Measurements from ENCODE around the gene TNFRSF11A. TPM values are rescaled to one million over a fixed set of nuclear protein-coding genes. Genes with fewer than 3 reads are reported as not detected.
A peak's percentile ranks its signal among the peaks of the same experiment; 100 is the strongest.

TNFRSF11A gene
- total RNA-seq, 5 donors from 2014 or later (not counting 1 experiment from before 2014, with no cell fraction given): 0.41 to 4.6 (median 1.2) TPM

DNA sequence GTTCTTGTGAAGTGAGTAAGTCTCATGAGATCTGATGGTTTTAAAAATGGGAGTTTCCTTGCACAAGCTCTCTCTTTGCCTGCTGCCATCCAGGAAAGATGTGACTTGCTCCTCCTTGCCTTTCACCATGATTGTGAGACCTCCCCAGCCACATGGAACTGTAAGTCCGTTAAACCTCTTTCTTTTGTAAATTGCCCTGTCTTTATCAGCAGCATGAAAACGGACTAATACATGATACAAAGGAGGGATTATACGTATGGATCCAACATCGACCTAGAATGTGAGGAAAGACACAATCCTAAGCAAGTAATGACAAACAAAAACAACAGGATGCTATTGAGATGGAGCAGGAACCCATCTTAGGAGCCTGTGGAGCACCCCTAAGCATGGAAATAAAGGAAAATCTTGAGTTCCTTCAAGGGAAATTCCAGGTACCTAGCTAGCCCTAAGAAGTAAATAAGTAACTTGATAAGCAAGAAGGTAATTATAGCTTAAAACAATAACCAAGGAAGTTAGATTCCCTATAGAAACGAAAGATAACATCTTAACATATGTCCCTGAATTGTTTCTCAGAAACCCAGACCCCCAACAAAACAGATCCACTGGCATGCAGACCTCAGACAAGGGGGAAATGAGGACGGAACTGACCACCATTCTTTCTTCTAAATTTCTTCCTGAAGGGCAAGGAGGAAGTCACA lies 1.5 kb upstream of the TNFRSF11A start:
- H3K4me3 Mint-ChIP-seq: peak overlapping the region; percentile 69 to 79 (median 70)
- H3K4me1 Mint-ChIP-seq: peaks cover 10 to 30% (median 18%) of the 10 kb centered on the region in 3 donors
- peaks cover 3% of the 10 kb centered on the region for H3K36me3 Mint-ChIP-seq
- Histone ChIP-seq H3K4me3 (ENCODE audit: control insufficient read depth in 1 of 2, extremely low read depth in 1 of 2, low read length in 1 of 2) (no peak overlapping the region), H3K27ac (ENCODE audit: low read length) (no peak overlapping the region), H3K4me1 (ENCODE audit: control insufficient read depth in 1 of 2, extremely low read depth in 1 of 2, insufficient read depth in 2 of 2, low read length in 2 of 2) (peaks cover 7 to 20% of the 10 kb centered on the region in 2 experiments), H3K36me3 (ENCODE audit: control insufficient read depth in 2 of 2, extremely low read depth in 1 of 2, insufficient read depth in 1 of 2, low read length in 1 of 2) (no peaks in the 10 kb centered on the region), H3K9me3 (no peaks in the 10 kb centered on the region), H3K27me3 (replicated peaks in 1 of 2; ENCODE audit: control insufficient read depth in 2 of 2, extremely low read depth in 1 of 2, insufficient read depth in 2 of 2, low read length in 1 of 2) (peaks cover 8 to 41% of the 10 kb centered on the region in 2 experiments)
- H3K9me3 Mint-ChIP-seq: no peaks in the 10 kb centered on the region
- ChIA-PET POLR2A (no interaction called here), CTCF (interaction anchor here (1.0 to 1.2 kb wide), 2 partner anchors 102 kb away, joined by 3 to 4 read pairs; no protein-coding TSS in a partner anchor)
- WGBS (ENCODE audit: insufficient coverage): 11% methylated on average over 1 of the region's 6 CpGs
- DNase-seq (no peak), ATAC-seq (replicated peaks in 1 of 4) (no peak)
- no peak overlapping the region for H3K27ac Mint-ChIP-seq
- H3K27me3 Mint-ChIP-seq: peaks cover 53 to 62% of the 10 kb centered on the region in 2 donors

DNA sequence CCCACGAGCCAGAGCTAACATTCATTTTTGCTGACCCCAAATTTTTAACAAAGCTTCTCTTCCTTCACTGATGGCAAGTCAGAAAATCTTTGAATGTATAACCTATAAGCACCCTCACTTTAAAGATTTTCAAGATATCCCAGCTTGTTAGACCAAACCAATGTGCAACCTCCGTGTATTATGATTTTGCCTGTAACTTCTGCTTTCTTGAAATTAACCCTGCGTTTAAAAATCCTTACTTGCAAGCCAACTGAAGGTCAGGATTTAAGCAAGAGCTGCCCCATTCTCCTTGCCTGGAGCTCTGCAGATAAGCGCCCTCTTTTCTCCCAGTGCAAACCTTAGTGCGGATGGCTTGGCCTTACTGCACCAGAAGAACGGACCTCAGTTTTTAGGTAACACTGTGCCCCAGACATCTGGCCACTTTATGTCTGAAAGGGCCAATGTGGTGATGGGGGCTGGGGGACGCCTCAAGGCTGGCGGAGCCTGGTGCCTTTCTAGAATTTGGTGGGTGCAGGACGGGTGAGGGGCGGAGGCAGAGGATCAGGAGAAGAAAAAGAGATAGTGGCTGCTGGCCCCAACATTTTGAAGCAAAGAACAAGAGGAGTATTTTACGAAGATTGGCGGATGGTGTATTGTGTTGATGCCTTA lies 805 bp upstream of the TNFRSF11A start:
- whole genome bisulfite sequencing (ENCODE audit: insufficient coverage): 47% methylated on average over 9 of the region's 12 CpGs
- Mint-ChIP-seq H3K27me3 (peaks cover 59 to 68% of the 10 kb centered on the region in 2 donors), H3K36me3 (peaks cover 3% of the 10 kb centered on the region), H3K9me3 (no peaks in the 10 kb centered on the region), H3K4me1 (peaks cover 14 to 32% (median 20%) of the 10 kb centered on the region in 3 donors), H3K4me3 (peak overlapping the region; percentile 69 to 79 (median 70)), H3K27ac (peak overlapping the region in 1 of 2 donors; percentile 53)
- H3K4me1 ChIP-seq (ENCODE audit: control insufficient read depth in 1 of 2, extremely low read depth in 1 of 2, insufficient read depth in 2 of 2, low read length in 2 of 2): peaks cover 7 to 23% of the 10 kb centered on the region in 2 experiments
- CTCF ChIA-PET: interaction anchor here (1.0 to 1.2 kb wide), 2 partner anchors 101 to 102 kb away, joined by 3 to 4 read pairs; no protein-coding TSS in a partner anchor
- POLR2A ChIA-PET: no interaction called here
- no peaks in the 10 kb centered on the region for H3K9me3 ChIP-seq
- no peak overlapping the region for H3K27ac ChIP-seq (ENCODE audit: low read length)
- H3K27me3 ChIP-seq (replicated peaks in 1 of 2; ENCODE audit: control insufficient read depth in 2 of 2, extremely low read depth in 1 of 2, insufficient read depth in 2 of 2, low read length in 1 of 2): peaks cover 8 to 44% of the 10 kb centered on the region in 2 experiments
- no peak overlapping the region for H3K4me3 ChIP-seq (ENCODE audit: control insufficient read depth in 1 of 2, extremely low read depth in 1 of 2, low read length in 1 of 2)
- DNase-seq (peak in 1 of 35 experiments; percentile 6), ATAC-seq (replicated peaks in 1 of 4) (no peak)
- no peaks in the 10 kb centered on the region for H3K36me3 ChIP-seq (ENCODE audit: control insufficient read depth in 2 of 2, extremely low read depth in 1 of 2, insufficient read depth in 1 of 2, low read length in 1 of 2)

DNA sequence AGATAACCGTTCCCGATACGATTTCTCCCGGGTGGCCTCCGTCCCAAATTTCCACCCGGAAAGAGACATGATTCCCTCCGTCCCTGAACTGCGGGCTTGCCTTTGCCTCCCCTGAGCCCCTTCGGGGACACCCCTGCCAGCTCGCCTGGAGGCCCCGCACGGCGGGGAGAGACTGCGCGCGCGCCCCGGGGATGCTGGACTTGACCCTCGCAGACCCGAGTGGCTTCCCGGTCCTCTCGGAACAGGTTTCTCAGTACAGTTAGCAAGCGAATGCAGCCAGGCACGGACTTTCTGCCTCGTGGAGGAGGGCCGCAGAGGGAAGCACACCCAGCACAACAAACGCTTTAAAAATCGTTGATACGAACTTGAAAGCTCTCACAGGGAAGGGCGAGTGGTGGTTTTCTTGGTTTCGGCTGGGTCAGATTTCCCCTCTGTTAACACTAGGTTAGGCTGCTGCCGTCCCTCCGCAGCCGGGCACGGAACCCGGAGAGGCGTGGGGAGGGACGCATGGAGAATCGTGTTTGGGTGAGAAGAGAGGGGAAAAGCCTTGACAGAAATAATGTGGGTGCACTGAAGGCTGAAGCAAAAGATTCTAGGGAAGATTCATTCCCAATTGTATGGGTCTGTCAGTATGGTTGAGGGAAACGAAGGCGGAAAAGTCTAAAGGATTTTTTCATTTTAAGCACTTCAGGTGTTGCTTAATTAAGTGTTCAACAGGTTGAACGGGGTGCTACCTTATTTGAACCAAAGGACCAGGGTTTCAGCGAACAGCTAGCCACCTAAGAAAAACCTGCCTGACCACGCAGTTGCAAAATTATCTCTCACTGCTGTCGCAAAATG lies 916 bp downstream of the TNFRSF11A start:
- Mint-ChIP-seq H3K4me1 (peaks cover 28 to 45% (median 31%) of the 10 kb centered on the region in 3 donors), H3K4me3 (peak overlapping the region; percentile 75 to 81 (median 79)), H3K9me3 (no peaks in the 10 kb centered on the region), H3K36me3 (peaks cover 3% of the 10 kb centered on the region), H3K27ac (no peak overlapping the region), H3K27me3 (peaks cover 70 to 78% of the 10 kb centered on the region in 2 donors)
- H3K36me3 ChIP-seq (ENCODE audit: control insufficient read depth in 2 of 2, extremely low read depth in 1 of 2, insufficient read depth in 1 of 2, low read length in 1 of 2): no peaks in the 10 kb centered on the region
- 7% methylated on average over 44 of the region's 45 CpGs for WGBS (ENCODE audit: insufficient coverage)
- ATAC-seq (replicated peaks in 1 of 4) (peak in 2 of 4 experiments; percentile 25 to 31), DNase-seq (peak in 11 of 35 experiments; percentile 2 to 27 (median 12))
- peaks cover 15 to 36% of the 10 kb centered on the region in 2 experiments for H3K4me1 ChIP-seq (ENCODE audit: control insufficient read depth in 1 of 2, extremely low read depth in 1 of 2, insufficient read depth in 2 of 2, low read length in 2 of 2)
- ChIA-PET POLR2A (no interaction called here), CTCF (interaction anchor here (0.6 kb wide), 3 partner anchors 198 to 475 kb away, joined by 3 to 4 read pairs (median 3); no protein-coding TSS in a partner anchor)
- H3K4me3 ChIP-seq (ENCODE audit: control insufficient read depth in 1 of 2, extremely low read depth in 1 of 2, low read length in 1 of 2): peak overlapping the region; percentile 49 to 95
- H3K27ac ChIP-seq (ENCODE audit: low read length): no peak overlapping the region
- H3K9me3 ChIP-seq: no peaks in the 10 kb centered on the region
- H3K27me3 ChIP-seq (replicated peaks in 1 of 2; ENCODE audit: control insufficient read depth in 2 of 2, extremely low read depth in 1 of 2, insufficient read depth in 2 of 2, low read length in 1 of 2): peaks cover 8 to 56% of the 10 kb centered on the region in 2 experiments

GRCh38 chr18:62326646-62327348 lies 1.7 kb downstream of the TNFRSF11A start:
- Mint-ChIP-seq H3K4me1 (peaks cover 31 to 52% (median 33%) of the 10 kb centered on the region in 3 donors), H3K27ac (no peak overlapping the region), H3K9me3 (no peaks in the 10 kb centered on the region), H3K27me3 (peaks cover 74 to 81% of the 10 kb centered on the region in 2 donors), H3K4me3 (peak overlapping the region; percentile 75 to 81 (median 79)), H3K36me3 (peaks cover 3% of the 10 kb centered on the region)
- CTCF ChIA-PET: interaction anchor here in 1 of 2 donors (0.6 kb wide), 1 partner anchor 476 kb away, joined by 3 read pairs; no protein-coding TSS in a partner anchor
- H3K36me3 ChIP-seq (ENCODE audit: control insufficient read depth in 2 of 2, extremely low read depth in 1 of 2, insufficient read depth in 1 of 2, low read length in 1 of 2): no peaks in the 10 kb centered on the region
- peaks cover 8 to 61% of the 10 kb centered on the region in 2 experiments for H3K27me3 ChIP-seq (replicated peaks in 1 of 2; ENCODE audit: control insufficient read depth in 2 of 2, extremely low read depth in 1 of 2, insufficient read depth in 2 of 2, low read length in 1 of 2)
- 80% methylated on average over 4 of the region's 12 CpGs for WGBS (ENCODE audit: insufficient coverage)
- ATAC-seq (replicated peaks in 1 of 4) (no peak), DNase-seq (no peak)
- H3K27ac ChIP-seq (ENCODE audit: low read length): no peak overlapping the region
- POLR2A ChIA-PET: no interaction called here
- H3K4me1 ChIP-seq (ENCODE audit: control insufficient read depth in 1 of 2, extremely low read depth in 1 of 2, insufficient read depth in 2 of 2, low read length in 2 of 2): peaks cover 15 to 36% of the 10 kb centered on the region in 2 experiments
- no peak overlapping the region for H3K4me3 ChIP-seq (ENCODE audit: control insufficient read depth in 1 of 2, extremely low read depth in 1 of 2, low read length in 1 of 2)
- H3K9me3 ChIP-seq: no peaks in the 10 kb centered on the region

- CTCF ChIA-PET: no interaction called here
- POLR2A ChIA-PET: interaction anchor here in 1 of 2 donors (0.7 kb wide), 1 partner anchor 187 kb away, joined by 3 read pairs; no protein-coding TSS in a partner anchor
- H3K27ac ChIP-seq (ENCODE audit: low read length): no peak overlapping the region
- peaks cover 8 to 65% of the 10 kb centered on the region in 2 experiments for H3K27me3 ChIP-seq (replicated peaks in 1 of 2; ENCODE audit: control insufficient read depth in 2 of 2, extremely low read depth in 1 of 2, insufficient read depth in 2 of 2, low read length in 1 of 2)
- WGBS (ENCODE audit: insufficient coverage): 90% methylated on average over 7 of the region's 7 CpGs
- Mint-ChIP-seq H3K4me1 (peaks cover 31 to 53% (median 34%) of the 10 kb centered on the region in 3 donors), H3K27ac (peak overlapping the region in 1 of 2 donors; percentile 63), H3K4me3 (peak overlapping the region in 1 of 3 donors; percentile 10), H3K36me3 (peaks cover 3% of the 10 kb centered on the region), H3K9me3 (no peaks in the 10 kb centered on the region), H3K27me3 (peaks cover 67 to 80% of the 10 kb centered on the region in 2 donors)
- no peaks in the 10 kb centered on the region for H3K36me3 ChIP-seq (ENCODE audit: control insufficient read depth in 2 of 2, extremely low read depth in 1 of 2, insufficient read depth in 1 of 2, low read length in 1 of 2)
- H3K4me1 ChIP-seq (ENCODE audit: control insufficient read depth in 1 of 2, extremely low read depth in 1 of 2, insufficient read depth in 2 of 2, low read length in 2 of 2): peaks cover 15 to 36% of the 10 kb centered on the region in 2 experiments
- ATAC-seq (replicated peaks in 1 of 4): no peak
- no peak overlapping the region for H3K4me3 ChIP-seq (ENCODE audit: control insufficient read depth in 1 of 2, extremely low read depth in 1 of 2, low read length in 1 of 2)
- no peaks in the 10 kb centered on the region for H3K9me3 ChIP-seq
- no peak for DNase-seq
Observed at GRCh38 chr18:62327977-62328376, 2.9 kb downstream of the TNFRSF11A start.

Data from T-cell (primary cell).